ENCODE data around the gene CNOT11.

CNOT11 gene

DNA sequence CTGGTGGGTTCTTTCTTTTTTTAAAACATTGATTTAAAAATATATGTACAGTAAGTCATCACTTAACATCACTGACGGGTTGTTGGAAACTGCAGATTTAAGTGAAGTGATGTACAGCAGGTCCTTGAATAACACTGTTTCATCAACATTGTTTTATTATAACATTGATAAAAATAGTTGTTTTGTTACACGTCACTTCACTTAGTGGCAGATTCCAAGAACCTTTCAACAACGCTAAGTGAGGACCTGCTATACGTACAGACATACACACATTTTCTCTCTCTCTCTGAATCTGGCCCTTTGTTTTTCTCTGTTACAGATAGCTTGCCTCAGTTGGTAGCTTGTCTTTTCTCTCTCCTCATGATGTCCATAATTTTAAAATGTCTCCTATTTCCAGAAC, 9.5 kb downstream of the CNOT11 start:
- TF ChIP-seq, protein P1, sequence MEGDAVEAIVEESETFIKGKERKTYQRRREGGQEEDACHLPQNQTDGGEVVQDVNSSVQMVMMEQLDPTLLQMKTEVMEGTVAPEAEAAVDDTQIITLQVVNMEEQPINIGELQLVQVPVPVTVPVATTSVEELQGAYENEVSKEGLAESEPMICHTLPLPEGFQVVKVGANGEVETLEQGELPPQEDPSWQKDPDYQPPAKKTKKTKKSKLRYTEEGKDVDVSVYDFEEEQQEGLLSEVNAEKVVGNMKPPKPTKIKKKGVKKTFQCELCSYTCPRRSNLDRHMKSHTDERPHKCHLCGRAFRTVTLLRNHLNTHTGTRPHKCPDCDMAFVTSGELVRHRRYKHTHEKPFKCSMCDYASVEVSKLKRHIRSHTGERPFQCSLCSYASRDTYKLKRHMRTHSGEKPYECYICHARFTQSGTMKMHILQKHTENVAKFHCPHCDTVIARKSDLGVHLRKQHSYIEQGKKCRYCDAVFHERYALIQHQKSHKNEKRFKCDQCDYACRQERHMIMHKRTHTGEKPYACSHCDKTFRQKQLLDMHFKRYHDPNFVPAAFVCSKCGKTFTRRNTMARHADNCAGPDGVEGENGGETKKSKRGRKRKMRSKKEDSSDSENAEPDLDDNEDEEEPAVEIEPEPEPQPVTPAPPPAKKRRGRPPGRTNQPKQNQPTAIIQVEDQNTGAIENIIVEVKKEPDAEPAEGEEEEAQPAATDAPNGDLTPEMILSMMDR (conservative IDR thresholded peaks at IDR 0.05; ENCODE audit: control insufficient read depth, insufficient read depth, low read depth, low read length) = no peak
- no peak overlapping the region for H3K4me3 ChIP-seq (ENCODE audit: control insufficient read depth, low read depth, low read length)
- DNase-seq (ENCODE audit: low read depth) = no peak

DNA sequence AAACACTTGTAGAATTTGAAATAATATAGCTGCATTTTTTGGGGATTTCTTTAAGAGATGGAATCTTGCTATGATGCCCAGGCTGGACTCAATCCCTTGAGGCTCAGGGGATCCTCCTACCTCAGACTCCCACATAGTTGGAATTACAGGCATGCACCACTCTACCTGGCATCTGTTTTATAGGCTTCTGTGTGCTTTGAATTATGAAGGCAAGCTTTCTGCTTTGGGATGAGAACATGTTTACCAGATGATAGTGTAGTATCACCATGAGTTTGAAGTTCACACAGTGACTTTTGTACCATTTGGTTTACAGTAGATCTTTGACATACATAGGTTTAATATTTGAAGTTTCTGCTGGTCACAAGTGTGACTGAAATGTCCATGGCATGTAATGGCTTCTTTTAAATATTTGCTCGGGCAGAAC, 10.7 kb downstream of the CNOT11 start:
- H3K4me3 ChIP-seq (ENCODE audit: control insufficient read depth, low read depth, low read length) = no peak overlapping the region
- TF ChIP-seq, protein P1 (conservative IDR thresholded peaks at IDR 0.05; ENCODE audit: control insufficient read depth, insufficient read depth, low read depth, low read length) = no peak
- no peak for DNase-seq (ENCODE audit: low read depth)

DNA sequence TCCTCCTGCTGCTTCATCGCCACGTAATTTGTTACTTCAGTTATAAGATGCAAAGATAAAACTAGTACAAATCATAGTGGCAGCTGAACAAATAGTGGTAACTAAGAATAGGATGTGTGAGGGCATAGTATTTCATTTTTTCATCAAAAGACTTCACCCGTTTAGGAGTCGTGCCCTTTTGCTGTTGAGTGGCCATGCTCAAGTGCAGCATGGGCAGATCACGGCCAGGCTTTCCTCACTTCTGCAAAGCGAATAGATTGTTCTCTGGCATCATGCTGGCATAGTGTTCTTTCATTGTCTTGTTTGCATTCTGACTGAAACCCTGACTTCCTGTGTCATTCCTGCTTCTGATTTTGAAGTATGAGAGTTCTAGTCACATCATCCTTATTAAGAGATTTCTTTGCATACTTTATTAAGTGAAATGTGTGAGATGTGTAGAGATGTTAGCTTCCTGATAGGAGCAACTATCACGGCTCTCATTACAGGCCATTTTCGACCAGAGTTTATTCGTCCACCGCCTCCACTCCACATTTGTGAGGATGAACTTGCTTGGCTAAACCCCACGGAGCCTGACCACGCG, 11.8 kb downstream of the CNOT11 start:
- no peak for DNase-seq (ENCODE audit: low read depth)

DNA sequence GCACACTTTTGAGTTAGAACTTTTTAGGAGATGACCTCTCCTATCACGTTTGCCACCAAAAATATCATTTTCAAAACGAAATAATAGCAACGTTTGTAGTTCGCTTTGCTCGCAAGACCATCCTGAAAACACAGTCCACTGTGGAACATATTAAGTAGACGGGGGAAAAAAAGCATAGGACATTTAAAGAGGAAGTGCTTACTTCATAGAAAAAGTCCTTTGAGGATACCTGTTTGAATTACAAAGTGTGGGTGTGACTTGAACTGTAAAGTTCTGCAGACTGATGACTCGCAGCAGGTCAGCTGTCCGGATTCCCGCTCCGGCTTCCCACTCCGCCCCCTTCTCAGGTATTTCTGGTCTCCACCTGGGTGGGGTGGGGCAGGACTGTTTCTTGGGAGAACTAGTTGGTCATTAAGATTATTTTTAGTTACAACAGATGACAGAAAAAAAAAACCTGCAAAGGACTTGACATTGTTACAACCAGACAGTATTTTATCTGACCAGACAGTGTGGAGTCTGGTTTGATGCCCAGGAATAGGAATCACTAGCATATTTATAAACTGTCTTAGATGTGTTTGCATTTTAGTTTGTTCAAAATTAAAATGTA, 13.3 kb downstream of the CNOT11 start:
- H3K4me3 ChIP-seq (ENCODE audit: control insufficient read depth, low read depth, low read length) = no peak overlapping the region
- TF ChIP-seq, protein P1 (conservative IDR thresholded peaks at IDR 0.05; ENCODE audit: control insufficient read depth, insufficient read depth, low read depth, low read length) = no peak
- DNase-seq (ENCODE audit: low read depth) = no peak

More for the DNA sequence above, 11.8 kb downstream of the CNOT11 start:
- H3K4me3 ChIP-seq (ENCODE audit: control insufficient read depth, low read depth, low read length) = no peak overlapping the region
- TF ChIP-seq, protein P1 (conservative IDR thresholded peaks at IDR 0.05; ENCODE audit: control insufficient read depth, insufficient read depth, low read depth, low read length) = no peak

DNA sequence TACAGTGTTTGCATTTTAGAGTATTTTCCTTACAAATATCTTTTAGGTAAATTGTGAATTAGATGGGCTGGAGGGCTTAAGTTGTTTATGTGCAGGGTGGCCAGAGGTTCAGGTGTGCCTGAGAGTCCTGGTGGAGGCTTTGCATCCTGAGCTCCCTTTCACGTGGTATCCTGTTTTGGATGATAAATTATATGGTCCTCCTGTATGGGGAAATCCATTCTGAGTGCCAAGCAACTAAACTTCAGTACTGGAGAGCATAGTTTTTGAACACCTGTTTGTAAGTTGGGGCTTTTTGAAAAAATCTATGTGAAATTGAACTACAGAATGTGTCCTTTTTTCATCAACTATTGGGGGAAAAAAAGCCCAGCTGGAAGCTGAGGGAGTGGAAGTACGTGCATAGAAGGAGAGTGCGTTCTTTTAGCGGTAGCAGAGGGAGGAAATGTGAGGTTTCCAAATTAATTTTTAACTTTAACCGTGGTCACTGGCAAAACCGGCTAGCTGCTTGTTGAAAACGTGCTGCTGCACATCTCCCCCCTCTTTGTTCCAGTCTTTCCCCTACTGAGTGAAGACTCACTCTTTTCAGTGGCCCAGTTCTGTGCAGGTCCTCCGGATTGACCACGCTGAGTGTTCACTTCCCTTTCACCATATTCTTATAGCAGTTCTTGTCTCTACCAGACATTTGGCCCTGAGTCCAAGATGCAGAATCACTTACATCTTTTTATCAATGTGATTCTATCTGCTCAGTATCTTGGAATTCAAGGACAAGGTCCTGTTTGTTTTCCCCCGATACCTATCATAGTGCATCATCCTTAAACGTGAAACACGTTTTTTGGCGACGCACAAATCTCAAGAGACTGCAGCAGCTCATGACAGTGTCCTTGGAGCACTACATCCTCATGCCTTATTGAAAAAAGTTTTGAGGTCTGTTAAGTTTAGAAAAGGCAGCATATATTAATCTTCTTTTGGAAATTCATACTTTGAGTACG, 15.3 kb downstream of the CNOT11 start:
- TF ChIP-seq, protein P1 (conservative IDR thresholded peaks at IDR 0.05; ENCODE audit: control insufficient read depth, insufficient read depth, low read depth, low read length) = no peak
- DNase-seq (ENCODE audit: low read depth) = no peak

DNA sequence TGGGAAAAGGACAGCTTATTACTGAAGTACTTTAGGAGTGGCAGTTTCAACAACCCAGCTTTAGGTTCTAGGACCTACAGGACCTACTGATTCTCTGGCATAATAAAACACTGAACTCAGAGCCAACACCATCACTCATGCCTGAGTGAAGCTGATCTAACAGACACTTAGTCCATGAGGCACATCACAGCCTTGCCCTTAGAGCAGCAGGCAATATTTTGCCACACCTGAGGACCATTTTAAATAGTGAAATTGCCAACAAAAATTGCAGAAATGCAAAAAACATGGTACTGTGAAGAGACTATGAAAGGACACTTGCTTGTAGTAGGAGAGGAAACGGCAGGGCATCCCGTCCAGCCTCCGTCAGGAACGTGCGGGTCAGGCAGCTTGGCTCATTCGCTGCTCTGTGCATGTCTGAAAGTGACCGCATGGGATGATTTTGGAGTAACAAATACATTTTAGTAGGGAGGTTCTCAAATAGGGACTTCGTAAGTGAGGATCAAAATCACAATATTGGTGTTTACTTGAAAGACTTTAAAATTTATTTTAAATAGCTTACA, 18.1 kb downstream of the CNOT11 start:
- H3K4me3 ChIP-seq (ENCODE audit: control insufficient read depth, low read depth, low read length) = no peak overlapping the region
- no peak for DNase-seq (ENCODE audit: low read depth)
- TF ChIP-seq, protein P1 (conservative IDR thresholded peaks at IDR 0.05; ENCODE audit: control insufficient read depth, insufficient read depth, low read depth, low read length) = no peak

More for the DNA sequence above, 15.3 kb downstream of the CNOT11 start:
- no peak overlapping the region for H3K4me3 ChIP-seq (ENCODE audit: control insufficient read depth, low read depth, low read length)

Measured in fibroblast of mammary gland (primary cell).